HCT116 (cell line): ENCODE measurements around the gene CASP10.

Experiments
- JUND ChIP-seq: IDR thresholded peaks from 2 replicates; pipeline ENCODE4 v1.6.1; 2012
- POLR2A ChIP-seq: IDR thresholded peaks from 2 replicates; pipeline ENCODE4 v1.7.0; 2011; ENCODE audit warnings: borderline replicate concordance; ENCODE audit not compliant: insufficient read depth, insufficient read length; ENCODE audit errors: extremely low read depth
- ZNF274 ChIP-seq: fragments of 200-500 bp; sonication (Bioruptor generic); IDR thresholded peaks from 2 replicates; pipeline ENCODE4 v1.6.1; 2014; ENCODE audit warnings: mild to moderate bottlenecking, low read depth, low read length, inconsistent platforms
- TF ChIP-seq, protein P1 (sequence below), 3 experiments: fragments of 200-600 bp in 1 of 3; sonication (generic) in 1 of 3; IDR thresholded peaks in 2 of 3; conservative IDR thresholded peaks in 1 of 3; 2 replicates each; pipeline ENCODE4 v1.5.1; 2012 to 2017; ENCODE audit warnings: low read depth in 2 of 3, low read length in 2 of 3, antibody characterized with exemption in 1 of 3, borderline replicate concordance in 1 of 3, control low read depth in 1 of 3, mild to moderate bottlenecking in 1 of 3, mixed read lengths in 1 of 3, mixed run types in 1 of 3, moderate library complexity in 1 of 3; ENCODE audit not compliant: insufficient read depth in 1 of 3
- TF ChIP-seq, protein P2 (sequence below): IDR thresholded peaks from 2 replicates; pipeline ENCODE4 v1.6.1; 2012

DNA sequence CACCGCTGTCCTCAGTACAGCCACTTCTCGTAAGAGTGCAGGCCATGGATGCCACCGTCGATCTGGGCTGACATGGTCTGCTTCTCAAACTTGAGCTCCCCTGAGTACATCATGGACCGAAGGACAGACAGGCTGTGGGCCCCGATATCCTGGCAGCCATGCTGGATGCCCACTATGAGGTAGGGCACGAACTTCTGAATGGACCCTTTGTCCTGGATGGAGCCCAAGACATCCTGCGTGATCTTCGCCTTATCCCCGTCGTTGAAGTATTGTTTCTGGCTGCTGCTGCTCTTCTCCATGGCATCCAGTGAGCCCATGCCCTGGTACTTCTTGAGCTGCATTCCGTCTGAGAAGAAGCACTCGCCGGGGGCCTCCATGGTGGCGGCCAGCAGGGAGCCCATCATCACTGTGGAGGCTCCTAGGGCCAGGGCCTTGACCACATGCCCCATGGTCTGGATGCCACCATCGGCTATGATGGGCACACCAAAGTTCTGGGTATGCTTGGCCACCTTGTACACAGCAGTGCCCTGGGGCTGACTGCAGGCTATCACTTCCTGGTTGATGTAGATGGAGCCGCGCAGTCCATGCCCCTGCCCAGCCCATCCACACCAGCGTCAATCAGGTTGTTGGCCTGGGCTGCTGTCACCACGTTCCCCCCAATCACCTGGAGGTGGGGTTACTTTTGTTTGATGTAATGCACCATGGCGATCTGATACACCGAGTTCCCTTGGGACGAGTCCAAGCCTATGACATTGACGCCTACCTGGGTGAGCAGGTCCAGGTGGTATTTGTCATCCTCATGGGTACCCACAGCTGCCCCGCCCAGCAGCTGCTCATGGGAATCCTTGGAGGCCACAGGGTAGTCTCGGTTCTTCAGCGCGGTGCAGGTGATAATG, 45.2 kb upstream of the CASP10 start:
- TF ChIP-seq, protein P1, sequence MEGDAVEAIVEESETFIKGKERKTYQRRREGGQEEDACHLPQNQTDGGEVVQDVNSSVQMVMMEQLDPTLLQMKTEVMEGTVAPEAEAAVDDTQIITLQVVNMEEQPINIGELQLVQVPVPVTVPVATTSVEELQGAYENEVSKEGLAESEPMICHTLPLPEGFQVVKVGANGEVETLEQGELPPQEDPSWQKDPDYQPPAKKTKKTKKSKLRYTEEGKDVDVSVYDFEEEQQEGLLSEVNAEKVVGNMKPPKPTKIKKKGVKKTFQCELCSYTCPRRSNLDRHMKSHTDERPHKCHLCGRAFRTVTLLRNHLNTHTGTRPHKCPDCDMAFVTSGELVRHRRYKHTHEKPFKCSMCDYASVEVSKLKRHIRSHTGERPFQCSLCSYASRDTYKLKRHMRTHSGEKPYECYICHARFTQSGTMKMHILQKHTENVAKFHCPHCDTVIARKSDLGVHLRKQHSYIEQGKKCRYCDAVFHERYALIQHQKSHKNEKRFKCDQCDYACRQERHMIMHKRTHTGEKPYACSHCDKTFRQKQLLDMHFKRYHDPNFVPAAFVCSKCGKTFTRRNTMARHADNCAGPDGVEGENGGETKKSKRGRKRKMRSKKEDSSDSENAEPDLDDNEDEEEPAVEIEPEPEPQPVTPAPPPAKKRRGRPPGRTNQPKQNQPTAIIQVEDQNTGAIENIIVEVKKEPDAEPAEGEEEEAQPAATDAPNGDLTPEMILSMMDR (IDR thresholded peaks at IDR 0.05 in 2 of 3, conservative IDR thresholded peaks at IDR 0.05 in 1 of 3; ENCODE audit: borderline replicate concordance in 1 of 3, insufficient read depth in 1 of 3, low read depth in 2 of 3, low read length in 2 of 3) = no peak
- TF ChIP-seq JUND (no peak), POLR2A (no peak), ZNF274 (no peak)
- TF ChIP-seq, protein P2, sequence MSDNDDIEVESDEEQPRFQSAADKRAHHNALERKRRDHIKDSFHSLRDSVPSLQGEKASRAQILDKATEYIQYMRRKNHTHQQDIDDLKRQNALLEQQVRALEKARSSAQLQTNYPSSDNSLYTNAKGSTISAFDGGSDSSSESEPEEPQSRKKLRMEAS = no peak
